Stimulated activated CD4-positive, alpha-beta T cell treated with anti-CD3 and anti-CD28 coated beads, Interleukin-2, amount 100 ng/mL, for 4 hours (primary cell): ENCODE data around the gene MGMT.
"Not testable (repeated sequence)": the region's sequence is repeated elsewhere in the genome, so short reads cannot be mapped to it uniquely, and the experiment has no call there.

Experiments
- DNase-seq: peaks from one replicate; pipeline ENCODE4 v3.0.0-alpha.2; 2020; ENCODE audit warnings: low read depth

The MGMT gene

DNA sequence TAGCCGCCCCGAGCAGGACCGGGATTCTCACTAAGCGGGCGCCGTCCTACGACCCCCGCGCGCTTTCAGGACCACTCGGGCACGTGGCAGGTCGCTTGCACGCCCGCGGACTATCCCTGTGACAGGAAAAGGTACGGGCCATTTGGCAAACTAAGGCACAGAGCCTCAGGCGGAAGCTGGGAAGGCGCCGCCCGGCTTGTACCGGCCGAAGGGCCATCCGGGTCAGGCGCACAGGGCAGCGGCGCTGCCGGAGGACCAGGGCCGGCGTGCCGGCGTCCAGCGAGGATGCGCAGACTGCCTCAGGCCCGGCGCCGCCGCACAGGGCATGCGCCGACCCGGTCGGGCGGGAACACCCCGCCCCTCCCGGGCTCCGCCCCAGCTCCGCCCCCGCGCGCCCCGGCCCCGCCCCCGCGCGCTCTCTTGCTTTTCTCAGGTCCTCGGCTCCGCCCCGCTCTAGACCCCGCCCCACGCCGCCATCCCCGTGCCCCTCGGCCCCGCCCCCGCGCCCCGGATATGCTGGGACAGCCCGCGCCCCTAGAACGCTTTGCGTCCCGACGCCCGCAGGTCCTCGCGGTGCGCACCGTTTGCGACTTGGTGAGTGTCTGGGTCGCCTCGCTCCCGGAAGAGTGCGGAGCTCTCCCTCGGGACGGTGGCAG lies at the start of gene MGMT:
Gene MGMT, plus strand, starts transcription at position 539 of the 656 bp plus-strand sequence.
- DNase-seq = peak; percentile 97

DNA sequence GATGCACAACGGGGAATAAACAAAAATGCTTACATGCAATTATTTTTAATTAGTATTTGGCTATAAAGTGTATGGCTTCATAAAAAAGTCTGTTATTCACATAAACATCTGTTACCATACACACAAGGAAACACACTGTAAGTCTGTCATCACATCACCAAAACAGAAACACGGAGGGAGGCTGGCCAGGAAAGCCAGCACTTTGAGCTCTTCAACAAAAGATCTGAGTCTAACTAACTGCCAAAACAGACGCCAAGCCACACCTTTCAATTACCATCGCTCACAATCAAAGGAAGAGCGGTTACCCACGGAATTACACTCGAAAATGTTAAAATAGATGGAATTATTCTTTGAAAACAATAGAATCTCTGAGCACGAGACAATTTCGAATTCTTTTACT lies 49.2 kb upstream of the MGMT start:
- DNase-seq = no peak

- DNase-seq = no peak
These were observed 48.4 kb upstream of the MGMT start for GRCh38 chr10:129418496-129419225.

DNA sequence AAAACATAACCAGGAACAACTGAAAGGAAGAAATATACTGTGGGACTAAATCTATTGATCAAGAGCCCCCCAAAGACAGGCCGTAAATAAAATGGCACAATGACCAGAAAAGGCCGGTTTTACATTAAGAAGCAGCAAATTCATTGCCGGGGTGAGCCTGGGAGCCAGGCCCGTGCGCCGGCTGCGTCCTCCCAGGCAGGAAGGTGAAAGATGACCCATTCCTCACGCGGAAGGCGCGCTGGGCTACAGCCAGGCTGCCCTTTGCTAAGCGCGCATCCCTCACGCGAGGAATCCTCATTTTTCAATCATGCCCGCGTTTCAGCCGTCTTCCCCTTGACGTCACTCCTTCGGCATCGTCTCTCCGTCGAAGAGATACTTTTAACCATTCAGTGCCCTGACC lies 47.6 kb upstream of the MGMT start:
- DNase-seq = no peak

DNA sequence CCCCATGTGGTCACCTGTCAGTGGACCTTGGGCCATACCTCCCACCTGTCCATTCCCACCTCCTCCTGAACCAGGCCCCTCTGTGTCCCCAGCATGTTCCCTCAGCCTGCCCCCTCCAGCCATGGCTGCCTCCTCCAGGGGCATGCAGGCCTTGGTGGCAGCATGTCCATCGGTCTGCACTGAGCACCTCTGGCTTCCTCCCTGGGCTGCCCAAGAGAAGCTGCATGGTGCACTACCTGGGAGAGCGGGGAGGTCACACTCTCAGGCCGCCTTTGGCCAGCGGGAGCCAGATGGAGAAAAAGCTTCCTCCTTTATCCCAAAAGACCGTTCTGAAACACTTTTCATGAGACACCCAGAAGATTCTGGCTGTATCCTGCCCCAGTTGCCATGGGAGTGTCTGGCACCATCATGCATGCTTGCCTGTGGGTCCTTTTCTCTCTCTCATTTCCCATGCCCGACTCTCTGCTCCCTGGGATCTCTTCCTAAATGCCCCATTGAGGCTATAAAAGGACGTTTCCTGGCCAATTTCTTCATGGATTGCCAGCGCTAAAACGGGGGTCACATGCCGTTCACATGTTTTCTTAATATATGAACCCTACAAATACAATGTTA lies 45.5 kb upstream of the MGMT start:
- DNase-seq = no peak

DNA sequence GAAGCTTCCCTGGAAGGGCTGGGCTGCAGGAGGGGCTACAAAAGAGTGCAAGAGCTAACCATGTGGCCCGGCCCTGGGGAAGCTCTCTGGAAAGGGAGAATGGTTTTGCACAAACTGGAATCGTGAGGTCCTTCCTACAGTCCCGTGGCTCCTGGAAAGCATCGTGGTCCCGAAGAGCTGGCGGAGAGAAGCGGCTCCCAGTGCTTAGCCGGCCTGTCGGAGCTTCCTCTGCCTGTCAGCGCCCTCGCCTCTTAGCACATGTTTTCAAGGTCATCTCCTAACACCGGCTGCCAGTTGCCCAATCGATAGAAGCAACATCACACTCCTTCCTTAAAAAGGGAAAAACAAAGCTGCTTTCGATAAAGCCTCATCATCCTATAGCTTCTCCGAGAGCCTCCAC lies 42.1 kb upstream of the MGMT start:
- no peak for DNase-seq

DNA sequence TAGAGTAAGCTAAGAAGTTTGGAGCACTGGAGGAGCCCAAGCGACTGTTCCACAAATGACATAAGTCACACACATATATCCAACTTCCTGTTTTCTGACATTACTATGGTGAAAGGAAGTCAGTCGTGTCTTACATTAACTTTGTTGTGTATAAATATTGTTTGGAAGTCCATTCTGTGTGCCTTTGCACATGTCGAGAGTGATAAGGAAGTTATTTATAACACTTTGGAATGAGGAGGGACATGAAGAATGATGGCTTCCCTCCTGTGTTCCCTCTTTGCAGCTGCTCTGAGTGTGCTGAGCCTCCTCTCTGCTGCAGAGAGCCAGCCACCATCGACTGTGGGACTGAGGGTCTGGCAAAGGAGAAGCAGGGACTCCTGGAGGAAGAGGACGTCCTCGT lies 40.4 kb upstream of the MGMT start:
- no peak for DNase-seq

- no peak for DNase-seq
These were observed 33.8 kb upstream of the MGMT start for GRCh38 chr10:129433266-129433665.

- not testable (repeated sequence) for DNase-seq
These were observed 31.3 kb upstream of the MGMT start for GRCh38 chr10:129435724-129436123.

DNA sequence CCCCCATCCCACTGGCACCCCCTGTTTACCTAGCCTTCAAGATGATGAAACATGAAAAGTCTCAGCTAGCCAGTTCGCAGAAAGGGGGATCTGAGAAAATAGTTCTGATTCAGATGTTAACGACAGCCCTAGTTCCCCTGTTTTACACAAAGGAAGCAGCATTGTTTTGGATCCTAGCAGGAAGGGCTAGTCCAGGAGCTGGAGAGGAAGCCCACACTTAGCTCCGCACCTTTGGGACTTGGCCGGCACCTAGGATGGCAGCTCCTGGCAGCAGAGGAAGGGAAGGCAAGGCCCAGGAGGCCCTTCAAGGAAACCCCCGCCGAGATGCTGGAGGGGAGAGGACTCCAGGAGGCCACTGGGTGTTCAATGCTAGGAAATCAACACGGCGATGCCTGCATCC lies 29.0 kb upstream of the MGMT start:
- DNase-seq = no peak

DNA sequence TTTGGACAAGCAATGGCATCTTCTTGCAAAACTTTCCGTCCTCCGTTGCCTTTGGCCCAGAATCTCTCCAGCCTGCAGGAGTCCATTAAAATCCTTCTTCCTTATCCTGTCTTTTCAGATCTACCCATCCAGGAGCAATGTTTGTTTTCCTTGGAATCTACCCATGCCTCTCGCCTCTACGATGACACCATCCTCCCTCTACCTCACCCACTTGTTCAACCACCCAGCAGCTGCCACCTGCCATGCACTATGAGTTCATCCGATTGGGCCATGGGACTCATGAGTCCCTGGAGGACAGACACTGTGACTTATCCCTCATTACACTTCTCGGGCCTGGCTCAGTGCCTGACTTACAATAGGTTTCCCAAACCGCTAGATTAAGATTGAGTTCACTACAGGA lies 26.8 kb upstream of the MGMT start:
- DNase-seq = no peak

DNA sequence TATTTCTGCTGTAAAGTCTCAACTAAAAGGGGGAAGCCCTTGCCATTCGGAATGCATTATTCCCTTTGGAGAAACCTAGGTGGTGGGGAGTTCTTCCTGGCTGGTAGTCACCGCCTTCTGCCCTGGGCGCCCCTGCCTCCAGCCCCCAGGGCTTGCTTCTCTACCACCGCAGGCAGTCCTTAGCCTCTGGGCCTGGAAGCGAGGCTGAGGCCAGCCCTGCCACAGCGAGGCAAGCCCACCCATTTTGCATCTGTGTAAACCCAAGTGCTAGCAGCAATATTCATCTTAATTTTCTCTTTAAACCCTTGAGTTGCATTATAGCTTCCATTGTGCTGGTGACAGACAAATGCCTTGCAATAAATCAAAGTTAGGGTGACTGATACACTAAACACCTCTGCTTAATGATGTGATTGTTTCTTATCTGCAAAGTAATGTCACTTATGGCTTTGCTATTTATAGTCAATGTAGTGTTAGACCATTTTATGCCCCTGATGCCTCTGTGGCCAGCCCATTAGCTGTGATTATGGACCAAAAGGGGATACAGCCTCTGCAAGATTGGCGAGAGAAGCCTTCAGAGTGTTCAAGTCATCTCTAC lies 26.2 kb upstream of the MGMT start:
- DNase-seq = no peak

DNA sequence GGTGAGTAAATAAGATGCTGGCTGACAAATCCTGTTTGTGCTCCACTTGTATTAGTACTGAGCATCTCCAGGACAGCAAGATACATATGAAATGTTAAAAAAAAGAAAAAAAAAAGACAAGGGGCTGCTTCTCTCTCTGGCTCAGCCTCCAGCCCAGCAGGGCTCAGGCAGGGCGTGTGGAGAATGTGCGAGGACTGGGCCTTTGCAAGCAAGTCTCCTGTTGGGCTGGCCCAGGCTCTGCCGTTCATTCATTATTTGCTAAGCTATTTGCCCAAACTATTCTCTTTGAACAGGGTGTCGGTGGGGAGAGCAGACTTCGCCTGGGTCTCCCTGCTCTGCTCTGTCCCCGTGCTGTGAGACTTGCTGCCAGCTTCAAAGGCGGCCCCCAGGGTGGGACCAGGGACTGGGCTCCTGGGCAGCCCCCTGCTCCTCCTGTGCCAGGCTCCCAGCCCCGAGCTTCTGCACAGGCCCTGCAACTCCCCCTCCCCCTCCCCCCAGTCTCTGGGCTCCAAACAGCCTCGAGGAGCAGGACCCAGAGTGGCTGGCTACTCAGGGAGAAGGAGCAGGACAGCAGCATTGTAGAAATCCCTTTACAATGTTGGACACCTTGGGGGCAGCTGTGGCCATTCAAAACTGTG lies 25.6 kb upstream of the MGMT start:
- no peak for DNase-seq

- DNase-seq = no peak
These were observed 24.2 kb upstream of the MGMT start for GRCh38 chr10:129442866-129443265.

DNA sequence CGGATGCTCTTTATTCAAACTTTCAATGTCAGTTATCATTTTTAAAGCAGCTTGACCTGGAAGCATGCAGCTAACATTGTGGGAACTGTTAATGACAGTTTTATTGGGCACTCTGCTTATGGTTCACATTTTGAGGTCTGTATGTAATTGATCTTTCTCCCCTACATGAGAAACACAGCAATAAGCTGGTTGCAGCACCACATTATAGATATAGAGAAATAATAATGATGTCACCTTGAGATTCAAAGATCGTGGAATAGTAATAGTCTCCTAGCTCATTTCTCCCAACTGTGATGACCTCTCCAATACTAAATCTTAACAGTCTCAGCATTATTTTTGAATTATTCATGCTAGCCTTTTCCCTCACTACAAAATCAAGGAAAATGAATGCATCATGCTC lies 22.7 kb upstream of the MGMT start:
- no peak for DNase-seq

- no peak for DNase-seq
These were observed 21.4 kb upstream of the MGMT start for GRCh38 chr10:129445436-129446182.

- no peak for DNase-seq
These were observed 20.9 kb upstream of the MGMT start for GRCh38 chr10:129446183-129446581.

DNA sequence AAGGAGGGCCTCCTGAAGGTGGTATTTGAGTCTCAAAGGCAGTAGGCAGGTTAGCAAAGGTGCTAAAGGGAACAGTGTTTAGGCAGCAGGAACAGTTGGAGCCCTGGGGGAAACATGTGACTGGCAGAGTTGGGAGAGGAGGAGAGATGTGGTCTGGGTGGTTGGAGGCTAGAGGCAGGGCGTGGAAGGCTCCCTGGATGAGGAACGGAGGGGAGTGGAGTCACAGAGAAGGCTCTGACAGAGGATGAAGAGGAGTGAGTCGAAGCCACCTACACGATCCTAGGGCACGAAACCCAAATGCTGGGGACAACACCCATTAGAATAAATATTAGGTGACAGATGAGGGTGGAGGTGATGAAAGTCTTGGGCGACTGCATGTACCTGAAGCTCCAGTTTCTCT lies 19.6 kb upstream of the MGMT start:
- no peak for DNase-seq

DNA sequence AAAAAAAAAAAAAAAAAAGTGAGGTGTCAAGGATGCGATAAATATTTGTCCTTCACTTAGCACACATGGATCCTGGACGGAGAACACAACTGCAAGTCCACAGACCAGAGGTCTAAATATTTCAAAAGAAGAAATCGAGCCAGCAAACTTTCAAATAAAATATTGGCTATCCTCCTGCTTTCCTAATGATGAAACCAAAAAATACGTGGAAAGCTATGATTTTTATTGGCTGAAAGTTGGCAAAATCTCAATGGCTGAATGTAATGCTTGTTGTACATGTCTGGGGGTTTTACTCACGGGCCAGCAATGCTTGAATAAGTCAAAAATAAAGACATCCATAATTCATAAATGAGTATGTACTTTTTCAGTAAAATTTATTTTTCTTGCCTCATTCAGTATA lies 19.0 kb upstream of the MGMT start:
- DNase-seq = no peak

GRCh38 chr10:129448539-129448938 lies 18.5 kb upstream of the MGMT start:
- no peak for DNase-seq

DNA sequence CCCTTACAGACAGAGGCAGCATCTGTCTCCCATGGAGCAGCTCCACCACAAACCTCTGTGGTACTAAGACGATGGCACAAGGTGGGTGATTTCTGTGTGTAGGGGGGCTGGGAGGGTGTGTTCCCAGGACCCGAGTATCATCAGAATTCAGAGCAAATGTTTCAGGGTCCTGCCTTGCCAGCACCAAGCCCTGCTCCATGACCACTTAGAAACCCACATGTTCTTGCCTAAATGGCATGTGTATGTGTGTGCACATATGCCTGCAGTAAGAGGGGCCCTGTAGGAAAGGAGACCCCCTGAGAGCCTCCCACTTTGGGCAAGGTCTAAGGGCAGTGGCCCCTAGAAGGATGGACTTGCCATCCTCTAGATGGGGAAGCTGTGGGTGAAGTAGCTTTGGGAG lies 17.1 kb upstream of the MGMT start:
- DNase-seq = no peak

DNA sequence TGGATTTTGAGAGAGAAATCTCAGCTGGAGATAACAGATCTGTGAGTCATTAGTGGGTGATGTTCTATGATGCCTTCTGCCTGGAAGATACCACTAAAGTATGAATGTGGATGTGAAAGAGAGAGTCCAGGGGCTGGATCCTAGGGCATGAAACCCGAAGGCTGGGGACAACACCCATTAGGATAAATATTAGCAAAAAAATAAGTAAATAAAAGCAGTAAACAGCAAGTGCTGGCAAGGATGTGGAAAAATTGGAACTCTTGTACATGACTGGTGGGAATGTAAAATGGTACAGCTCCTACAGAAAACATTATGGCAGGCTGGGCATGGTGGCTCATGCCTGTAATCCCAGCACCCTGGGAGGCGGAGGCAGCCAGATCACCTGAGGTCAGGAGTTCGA lies 16.6 kb upstream of the MGMT start:
- no peak for DNase-seq
